NCI-H2107 treated with DMSO at 0.1 percent for 48 hours (cell line): ENCODE results near the gene CHRNG.
"Not testable (repeated sequence)": the region's sequence is repeated elsewhere in the genome, so short reads cannot be mapped to it uniquely, and the experiment has no call there.

Experiments
- DNase-seq: peaks from one replicate; lab custom pipeline; 2025; ENCODE audit not compliant: unreplicated experiment; lab: John Stamatoyannopoulos, UW

The CHRNG gene

DNA sequence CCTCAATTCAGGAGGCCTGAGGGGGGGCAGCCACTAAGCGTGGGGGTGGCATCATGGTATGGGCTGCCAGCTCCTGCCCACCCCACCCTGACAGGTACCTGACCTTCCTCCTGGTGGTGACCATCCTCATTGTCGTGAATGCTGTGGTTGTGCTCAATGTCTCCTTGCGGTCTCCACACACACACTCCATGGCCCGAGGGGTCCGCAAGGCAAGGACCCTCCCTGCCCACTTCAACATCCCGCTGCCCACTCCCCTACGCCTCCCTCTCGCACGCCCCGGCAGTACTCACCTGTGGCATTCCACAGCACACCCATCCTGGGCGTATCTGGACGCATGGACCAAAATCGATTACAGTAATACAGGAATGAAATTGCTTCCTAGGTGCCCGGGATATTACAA, 4.0 kb downstream of the CHRNG start:
- DNase-seq: no peak

DNA sequence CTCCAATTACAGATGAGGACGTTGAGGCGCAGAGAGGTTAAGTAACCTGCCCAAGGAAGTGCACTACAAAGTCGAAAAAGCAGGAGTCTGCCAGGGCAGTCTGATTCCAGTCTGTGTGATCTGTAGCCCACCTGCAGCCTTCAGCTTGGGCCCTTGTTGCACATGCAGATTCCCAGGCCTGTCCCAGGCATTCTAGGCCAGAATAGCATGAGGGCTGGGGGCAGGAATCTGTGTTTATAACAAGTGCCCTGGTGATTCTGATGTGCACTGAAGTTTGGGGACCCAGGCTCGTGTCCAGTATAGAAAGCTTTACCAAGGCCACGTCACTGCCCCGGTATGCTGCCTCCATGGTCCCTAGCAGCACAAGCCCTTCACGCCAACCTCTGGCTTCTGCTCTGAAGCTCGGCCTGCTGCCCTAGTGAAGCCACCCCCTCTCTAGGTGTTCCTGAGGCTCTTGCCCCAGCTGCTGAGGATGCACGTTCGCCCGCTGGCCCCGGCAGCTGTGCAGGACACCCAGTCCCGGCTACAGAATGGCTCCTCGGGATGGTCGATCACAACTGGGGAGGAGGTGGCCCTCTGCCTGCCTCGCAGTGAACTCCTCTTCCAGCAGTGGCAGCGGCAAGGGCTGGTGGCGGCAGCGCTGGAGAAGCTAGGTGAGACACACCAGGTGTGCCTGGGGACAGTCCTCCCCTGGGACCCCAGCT, 4.6 kb downstream of the CHRNG start:
- DNase-seq: no peak

DNA sequence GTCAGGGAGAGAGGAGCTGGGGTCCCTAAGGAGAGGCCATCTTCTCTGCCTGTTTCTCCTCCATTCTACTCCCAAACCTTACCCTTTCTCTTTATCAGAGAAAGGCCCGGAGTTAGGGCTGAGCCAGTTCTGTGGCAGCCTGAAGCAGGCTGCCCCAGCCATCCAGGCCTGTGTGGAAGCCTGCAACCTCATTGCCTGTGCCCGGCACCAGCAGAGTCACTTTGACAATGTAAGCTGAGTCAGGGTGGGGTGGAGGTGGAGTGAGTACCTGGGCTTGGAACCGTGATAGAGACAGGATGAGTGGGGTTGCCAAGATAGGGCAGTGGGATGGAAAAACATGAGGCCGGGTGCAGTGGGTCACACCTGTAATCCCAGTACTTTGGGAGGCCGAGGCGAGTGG, 5.2 kb downstream of the CHRNG start:
- DNase-seq: no peak

DNA sequence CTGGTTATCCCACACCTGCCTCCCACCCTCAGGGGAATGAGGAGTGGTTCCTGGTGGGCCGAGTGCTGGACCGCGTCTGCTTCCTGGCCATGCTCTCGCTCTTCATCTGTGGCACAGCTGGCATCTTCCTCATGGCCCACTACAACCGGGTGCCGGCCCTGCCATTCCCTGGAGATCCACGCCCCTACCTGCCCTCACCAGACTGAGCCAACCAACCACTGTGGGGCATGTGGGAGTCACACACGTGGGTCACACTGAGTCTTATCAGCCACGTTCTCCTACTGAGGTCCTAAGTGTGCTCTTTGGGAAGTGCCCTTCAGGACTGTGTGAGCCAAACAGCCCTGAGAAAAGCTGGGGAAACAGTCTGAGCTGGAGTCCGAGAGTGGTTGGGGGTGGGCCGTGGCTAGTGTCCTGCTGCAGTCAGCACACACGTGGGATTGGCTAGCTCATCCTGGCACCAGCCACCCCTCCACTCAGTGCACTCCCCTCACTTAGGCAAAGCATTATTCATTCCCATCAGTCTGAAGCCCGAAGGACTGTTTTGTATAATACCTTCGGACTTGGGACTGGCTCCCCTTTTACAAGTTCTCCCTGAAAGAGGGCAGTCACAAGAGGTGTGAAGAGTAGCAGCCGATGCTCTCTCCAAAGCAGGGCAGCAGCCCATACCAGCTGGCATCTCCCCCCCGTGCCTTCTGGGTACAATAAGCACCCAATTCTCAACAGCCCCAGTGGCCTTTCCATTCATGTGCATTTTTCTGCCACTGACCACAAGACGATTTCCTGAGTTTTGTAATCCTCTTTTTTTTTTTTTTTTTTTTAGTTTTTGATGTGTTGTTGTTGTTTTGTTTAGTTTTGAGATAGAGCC, 6.3 kb downstream of the CHRNG start:
- no peak for DNase-seq

DNA sequence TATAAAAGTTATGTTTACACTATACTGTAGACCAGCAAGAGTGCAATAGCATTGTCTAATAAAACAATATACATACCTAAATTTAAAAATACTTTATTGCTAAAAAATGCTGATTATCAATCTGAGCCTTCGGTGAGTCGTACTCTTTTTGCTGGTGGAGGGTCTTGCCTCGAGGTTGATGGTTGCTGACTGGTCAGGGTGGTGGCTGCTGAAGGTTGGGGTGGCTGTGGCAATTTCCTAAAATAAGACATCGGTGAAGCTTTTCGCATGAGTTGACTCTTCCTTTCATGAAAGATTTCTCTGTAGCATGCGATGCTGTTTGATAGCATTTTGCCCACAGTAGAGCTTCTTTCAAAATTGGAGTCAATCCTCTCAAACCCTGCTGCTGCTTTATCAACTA, 8.5 kb downstream of the CHRNG start:
- no peak for DNase-seq

DNA sequence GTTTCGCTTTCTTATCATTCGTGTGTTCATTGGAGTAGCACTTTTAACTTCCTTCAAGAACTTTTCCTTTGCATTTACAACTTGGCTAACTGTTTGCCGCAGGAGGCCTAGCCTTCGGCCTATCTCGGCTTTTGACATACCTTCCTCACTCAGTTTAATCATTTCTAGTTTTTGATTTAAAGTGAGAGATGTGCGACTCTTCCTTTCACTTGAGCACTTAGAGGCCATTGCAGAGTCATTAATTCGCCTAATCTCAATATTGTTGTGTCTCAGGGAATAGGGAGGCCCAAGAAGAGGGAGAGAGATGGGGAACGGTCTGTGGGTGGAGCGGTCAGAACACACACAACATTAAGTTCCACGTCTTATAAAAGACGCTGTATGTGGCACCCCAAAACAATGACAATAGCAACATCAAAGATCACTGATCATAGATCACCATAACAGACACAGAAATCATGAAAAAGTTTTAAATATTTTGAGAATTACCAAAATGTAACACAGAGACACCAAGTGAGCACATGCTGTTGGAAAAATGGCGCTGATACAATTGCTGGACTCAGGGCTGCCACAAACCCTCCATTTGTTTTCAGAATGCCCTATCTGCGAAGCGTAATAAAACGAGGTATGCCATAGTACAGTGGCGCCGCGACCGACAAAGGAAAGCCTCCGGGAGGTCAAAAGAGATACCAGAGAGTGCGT, 10.3 kb downstream of the CHRNG start:
- no peak for DNase-seq

DNA sequence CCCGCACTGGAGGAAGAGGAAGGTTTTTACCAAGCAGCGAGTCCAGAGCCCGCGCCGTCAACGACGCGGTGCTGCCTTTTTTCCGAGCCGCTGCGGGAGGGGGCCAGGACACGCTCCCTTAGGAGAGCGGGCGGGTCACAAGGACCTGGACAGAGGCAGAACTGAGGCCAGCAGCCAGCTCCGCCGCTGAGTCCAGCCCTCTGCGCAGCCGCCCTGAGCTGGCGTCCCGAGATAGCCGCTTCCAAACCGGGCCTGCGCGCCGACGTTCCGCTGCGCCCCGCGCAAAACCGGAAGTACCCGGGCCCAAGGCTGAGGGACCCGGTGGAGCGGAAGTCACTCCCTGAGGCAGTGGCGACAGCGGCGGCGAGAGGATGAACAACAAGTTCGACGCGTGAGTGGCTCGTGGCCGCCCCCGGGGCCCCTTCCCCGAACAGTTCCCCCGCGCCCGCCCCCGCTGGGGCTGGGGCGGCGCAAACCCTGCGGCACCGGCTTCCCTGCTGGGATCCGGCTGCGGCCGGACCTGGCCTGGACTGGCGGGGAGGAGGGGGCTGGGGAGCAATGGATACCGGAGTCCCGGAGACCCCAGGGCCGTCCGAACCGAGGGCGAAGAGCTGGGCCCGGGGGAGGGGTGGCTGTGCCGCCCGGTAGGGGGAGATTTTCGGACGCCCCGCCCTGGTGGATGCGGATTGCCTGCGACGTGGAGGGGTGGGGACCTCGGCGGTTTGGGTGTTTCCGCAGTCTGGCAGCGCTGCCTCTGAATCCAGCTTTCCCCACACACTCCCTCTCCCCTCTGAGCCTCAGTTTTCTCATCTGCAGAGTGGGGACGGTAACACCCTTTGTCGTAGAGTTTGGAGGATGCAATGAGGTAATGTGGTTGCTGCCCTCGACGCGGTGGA, 11.1 kb downstream of the CHRNG start, which contains the start of the genes EIF4E2 and TIGD1:
Gene EIF4E2 (plus strand): TSS at position 336 of the 896 bp plus-strand sequence. CDS start 36 bp downstream, at position 372.
Gene TIGD1 (minus strand): TSS at position 204 of the 896 bp plus-strand sequence. CDS start 675 bp downstream, outside the sequence.
- DNase-seq: peak; percentile 58

DNA sequence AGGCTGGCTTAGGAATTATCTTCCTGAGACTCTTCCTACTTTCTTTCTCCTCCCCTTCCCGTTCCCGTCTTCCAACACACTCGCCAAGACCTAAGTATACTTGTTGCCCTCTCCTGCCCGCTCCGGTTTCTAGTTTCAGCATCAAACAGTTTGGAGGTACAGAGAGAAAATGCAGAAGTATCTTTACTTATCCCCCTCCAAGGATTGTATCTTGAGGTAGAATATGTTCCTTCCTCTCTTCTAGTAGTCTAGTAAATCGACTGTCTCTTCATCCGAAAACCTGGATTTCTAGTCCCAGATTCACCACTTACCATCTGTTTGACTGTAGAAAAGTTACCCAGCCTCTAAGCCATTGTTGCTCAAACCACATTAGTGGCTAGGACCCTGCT, 11.8 kb downstream of the CHRNG start:
- no peak for DNase-seq

DNA sequence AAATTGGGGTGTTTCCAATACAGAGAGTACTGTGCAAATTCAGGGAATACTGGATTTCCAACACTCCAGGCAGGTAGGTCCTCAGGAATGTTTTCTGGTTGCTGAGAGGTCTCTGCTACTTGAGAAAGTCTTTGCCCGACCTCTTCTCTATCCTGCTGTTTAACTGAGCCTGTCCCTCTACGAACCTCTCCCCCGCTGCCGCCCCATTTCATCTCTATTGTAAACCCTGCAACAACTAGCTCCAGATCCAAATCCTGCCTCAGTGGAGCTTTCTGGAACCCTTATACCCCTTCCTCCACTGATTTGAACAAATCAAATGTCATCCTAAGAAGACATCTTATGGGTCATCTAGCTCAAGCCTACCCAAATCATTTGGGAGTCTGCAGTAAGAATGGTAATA, 12.3 kb downstream of the CHRNG start:
- DNase-seq: no peak

DNA sequence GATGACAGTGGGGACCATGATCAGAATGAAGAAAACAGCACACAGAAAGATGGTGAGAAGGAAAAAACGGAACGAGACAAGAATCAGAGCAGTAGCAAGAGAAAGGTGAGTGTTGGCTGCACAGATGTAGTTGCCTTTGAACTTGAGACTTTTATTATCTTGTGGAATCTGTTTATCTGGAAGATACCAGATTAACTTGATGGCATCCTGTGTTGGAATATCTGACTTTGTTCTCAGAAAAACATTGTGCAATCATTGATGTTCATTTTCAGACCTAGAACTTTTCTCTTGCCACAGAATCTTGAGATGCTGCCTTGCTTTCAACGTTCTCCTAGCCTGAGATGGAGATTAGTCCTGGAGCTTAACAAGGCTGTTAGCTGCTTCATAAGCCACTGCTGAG, 16.9 kb downstream of the CHRNG start:
- DNase-seq: no peak

DNA sequence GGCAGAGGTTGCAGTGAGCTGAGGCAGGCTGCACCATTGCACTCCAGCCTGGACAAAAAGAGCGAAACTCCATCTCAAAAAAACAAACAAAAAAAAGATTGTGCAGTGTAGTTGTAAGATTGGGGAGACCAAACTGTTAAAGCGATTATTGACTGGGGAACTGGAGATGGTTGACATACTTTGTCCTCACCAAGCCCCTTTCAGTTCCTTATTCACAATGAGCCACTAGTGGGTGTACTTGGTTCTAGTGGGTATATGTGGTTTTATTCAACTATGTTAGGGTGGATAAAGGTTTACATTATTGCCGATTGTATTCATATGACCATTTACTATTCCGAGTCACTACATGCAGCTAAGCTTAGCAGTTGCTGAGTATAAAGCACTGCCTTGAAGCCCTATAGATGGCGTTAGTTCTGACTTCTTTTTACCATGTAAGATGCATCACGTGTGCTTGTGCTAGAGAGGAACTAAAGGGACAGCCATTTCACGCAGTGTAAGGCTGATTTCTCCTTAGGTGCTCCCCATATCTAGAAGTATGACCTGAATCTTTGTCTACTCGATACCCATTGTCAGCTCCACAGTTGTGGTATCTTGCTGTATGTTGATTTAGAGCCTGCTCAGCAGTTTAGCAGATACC, 23.1 kb downstream of the CHRNG start:
- DNase-seq: no peak

DNA sequence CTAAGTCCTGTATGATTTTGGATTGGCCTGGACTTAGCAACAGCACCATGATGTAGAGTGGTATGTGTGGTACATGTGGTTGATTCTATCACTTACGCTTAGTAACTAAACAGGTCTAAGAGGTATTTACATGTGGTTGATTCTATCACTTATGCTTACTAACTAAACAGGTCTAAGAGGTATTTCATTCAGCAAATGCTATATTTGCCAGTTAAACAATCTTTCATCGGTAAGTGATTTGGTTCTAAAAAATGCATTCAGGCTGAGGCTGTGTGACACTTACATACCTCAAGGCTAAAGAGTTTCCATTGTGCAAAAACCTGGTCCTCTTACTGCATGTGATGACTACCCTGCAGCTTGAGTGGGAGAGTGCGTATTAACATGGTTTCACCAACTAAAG, 24.1 kb downstream of the CHRNG start:
- no peak for DNase-seq

DNA sequence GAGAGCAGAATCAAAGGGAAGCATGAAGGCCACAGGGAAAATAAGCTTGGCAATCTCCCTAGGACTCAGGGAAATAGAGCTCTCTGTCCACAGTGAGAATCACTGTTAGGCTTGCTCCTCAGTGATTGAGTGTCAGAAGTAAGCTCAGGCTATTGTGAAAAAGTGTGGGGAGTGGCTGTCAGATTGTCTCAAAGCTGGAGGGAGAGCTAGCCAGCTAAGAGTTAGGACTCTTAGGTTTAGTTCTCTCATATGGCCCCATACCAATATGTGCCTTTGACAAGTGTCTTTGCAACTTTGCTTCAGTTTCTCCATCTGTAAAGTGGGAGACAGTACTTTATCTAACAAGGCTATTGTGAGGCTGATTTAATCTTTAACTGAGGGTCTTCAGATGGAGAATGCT, 28.2 kb downstream of the CHRNG start:
- DNase-seq: no peak

DNA sequence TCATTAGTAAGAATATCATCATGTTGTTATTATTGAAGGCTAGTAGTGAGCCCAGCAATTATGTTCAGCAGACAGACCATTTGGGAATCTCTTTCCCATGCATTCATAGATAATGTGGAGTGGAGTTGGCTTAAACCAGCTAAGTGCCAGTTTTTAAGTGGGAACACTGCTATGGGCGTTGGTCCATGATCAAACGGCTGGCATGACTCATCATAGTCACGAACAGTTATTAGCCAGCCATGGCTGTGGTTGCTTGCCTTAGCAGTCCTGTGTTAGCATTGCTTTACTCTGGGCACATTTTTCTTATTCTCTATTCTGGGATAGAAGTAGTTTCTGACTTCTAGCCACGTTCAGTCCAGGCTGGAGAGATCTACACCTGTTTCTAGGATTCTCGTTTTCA, 28.7 kb downstream of the CHRNG start:
- DNase-seq: no peak

DNA sequence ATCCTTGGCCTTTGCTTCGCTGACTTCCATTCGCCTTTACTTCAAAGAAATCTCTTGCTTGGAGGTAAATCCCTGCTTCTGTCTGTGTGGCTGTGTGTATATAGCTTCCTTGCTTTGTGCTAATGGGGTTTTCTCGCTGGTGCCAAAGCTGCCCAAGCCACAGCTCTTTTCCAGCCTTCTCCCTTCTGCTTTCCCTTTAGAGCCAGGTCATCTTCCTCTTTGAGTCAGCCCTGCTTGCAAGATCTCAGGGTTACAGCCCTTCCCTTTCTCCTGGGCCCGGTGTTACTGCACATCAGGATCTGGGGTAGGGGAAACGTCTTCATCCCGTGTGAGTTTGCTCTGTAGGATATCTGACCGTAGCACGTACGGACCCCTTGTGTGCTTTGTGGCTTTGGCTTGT, 30.0 kb downstream of the CHRNG start:
- DNase-seq: no peak

DNA sequence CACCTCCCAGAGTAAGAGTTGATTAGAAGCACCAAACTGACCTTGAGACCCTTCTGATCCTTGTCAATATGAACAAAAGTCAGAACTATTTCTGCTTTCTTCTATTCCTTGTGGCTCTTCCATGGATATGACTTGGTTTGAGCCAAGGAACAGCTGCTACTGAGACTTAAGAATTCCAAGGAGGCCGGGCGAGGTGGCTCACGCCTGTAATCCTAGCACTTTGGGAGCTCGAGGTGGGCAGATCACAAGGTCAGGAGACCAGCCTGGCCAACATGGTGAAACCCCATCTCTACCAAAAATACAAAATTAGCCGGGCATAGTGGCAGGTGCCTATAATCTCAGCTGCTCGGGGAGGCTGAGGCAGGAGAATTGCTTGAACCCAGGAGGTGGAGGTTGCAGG, 31.0 kb downstream of the CHRNG start:
- not testable (repeated sequence) for DNase-seq

DNA sequence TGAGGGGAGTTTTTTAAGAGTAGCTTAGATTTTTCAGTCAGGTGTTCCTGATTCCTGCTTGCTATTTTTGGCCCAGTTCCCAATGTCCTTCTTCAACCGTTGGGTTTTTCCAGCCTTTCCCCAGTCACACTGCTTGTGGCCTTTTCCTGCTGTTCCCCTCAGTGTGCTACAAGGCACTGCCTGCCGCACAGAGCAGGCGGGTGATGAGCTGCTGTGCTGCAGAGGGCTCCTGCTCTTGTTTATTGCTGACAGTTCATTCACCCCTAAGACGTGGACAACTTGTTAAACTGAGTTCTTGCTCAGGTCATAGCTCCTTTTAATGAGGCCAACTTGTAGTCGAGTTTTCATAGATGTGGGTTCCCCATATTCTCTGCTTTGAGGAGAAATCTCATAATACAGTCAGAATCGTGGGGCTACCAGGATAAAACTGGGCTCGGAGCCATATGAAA, 31.6 kb downstream of the CHRNG start:
- no peak for DNase-seq

DNA sequence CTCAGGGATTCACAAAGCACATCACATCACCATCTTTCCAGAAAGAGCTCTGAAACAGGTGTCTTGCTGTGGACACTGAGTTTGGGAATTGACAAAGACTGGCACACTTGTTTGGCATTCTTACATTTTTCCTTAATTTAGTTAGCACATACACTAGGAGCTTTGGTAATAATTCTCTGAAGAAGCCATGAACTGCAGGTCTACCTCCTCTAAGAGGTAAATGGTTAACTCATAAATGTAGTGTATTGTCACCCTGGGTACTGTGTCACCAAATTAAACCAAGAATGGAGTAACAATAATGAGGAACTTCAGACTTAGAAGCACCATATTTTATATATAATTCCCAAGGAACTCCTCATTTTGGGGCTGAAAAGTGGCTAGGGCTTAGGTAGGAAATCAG, 33.5 kb downstream of the CHRNG start:
- no peak for DNase-seq

DNA sequence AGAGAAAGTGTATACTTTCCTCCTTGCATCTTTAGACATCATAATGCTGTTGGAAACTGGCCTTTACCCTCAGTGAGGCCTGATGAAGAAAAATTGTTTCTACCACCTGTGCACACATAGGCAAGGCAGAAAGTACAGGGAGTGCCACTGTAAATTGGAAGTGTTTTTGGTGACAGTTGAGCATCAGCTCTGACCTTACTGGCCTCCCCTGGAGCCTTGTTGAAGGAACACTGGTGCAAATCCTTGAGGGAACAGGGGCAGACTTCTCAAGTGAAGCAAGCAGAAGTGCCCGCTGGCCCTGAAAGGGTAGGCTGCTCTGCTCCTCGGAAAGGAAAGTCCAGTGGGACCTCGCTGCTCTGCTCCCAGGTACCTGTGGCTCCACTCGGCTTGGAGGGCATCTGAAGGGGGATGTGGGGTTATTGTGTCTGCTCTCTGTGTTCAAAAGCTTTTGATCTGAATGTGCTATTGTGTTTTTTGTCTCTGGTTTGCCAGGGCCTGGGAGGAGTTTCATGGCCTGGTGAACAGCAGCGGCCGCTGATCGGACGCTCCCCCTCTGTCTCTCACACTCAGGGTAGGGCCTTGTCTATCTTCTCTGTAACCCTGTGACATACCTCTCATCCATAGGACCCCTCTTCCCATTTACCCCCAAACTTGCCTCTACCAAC, 34.4 kb downstream of the CHRNG start:
- DNase-seq: no peak
